Activated naive CD8-positive, alpha-beta T cell treated with anti-CD3 and anti-CD28 coated beads, Interleukin-2, amount 10 ng/mL, durations not matched to agents 7 days and 5 days (primary cell): ENCODE results near the gene TNPO3. TPM values are rescaled to one million over a fixed set of nuclear protein-coding genes. Genes with fewer than 3 reads are reported as not detected.
"Not testable (repeated sequence)": the region's sequence is repeated elsewhere in the genome, so short reads cannot be mapped to it uniquely, and the experiment has no call there.

Experiments
- ATAC-seq: fragments of 150-1000 bp; cut with Tn5 transposase; one replicate; pipeline ENCODE4 v1.10.0; 2021; ENCODE audit warnings: low read depth, moderate library complexity
- POLR2A ChIA-PET: fragments of 350-600 bp; sonication (Branson Sonifier 250); formaldehyde crosslinking; loops from one replicate; lab custom pipeline; 2021; ENCODE audit warnings: antibody characterized with exemption; lab: Charles Lee
- DNase-seq: peaks from one replicate; pipeline ENCODE4 v3.0.0; 2021
- H3K27ac Mint-ChIP-seq: one replicate; pipeline ENCODE4 v1.8.0; 2022; ENCODE audit warnings: mild to moderate bottlenecking, mixed read lengths
- H3K27me3 Mint-ChIP-seq: one replicate; pipeline ENCODE4 v1.8.0; 2022; ENCODE audit warnings: mild to moderate bottlenecking, moderate library complexity, mixed read lengths
- H3K36me3 Mint-ChIP-seq: one replicate; pipeline ENCODE4 v1.8.0; 2021; ENCODE audit warnings: mild to moderate bottlenecking, mixed read lengths
- H3K4me1 Mint-ChIP-seq: one replicate; pipeline ENCODE4 v1.8.0; 2021; ENCODE audit warnings: mixed read lengths
- H3K4me3 Mint-ChIP-seq: one replicate; pipeline ENCODE4 v1.8.0; 2022; ENCODE audit warnings: mild to moderate bottlenecking, moderate library complexity, mixed read lengths
- H3K9me3 Mint-ChIP-seq: one replicate; pipeline ENCODE4 v1.8.0; 2021; ENCODE audit warnings: mixed read lengths
- total RNA-seq, 2 experiments: library from RNA; stranded (reverse); gene quantifications; one replicate each; pipeline ENCODE4 v1.2.3, GENCODE V29; 2021

TNPO3 gene
- total RNA-seq, 2 experiments from 2014 or later = 43.0 to 43.9 TPM

- Mint-ChIP-seq H3K27ac (no peak overlapping the region), H3K9me3 (no peaks in the 10 kb centered on the region), H3K4me3 (no peak overlapping the region), H3K27me3 (no peaks in the 10 kb centered on the region), H3K4me1 (peaks cover 16% of the 10 kb centered on the region), H3K36me3 (no peaks in the 10 kb centered on the region)
- DNase-seq (no peak), ATAC-seq (no peak)
- POLR2A ChIA-PET = no interaction called here
Observed at GRCh38 chr7:128944487-128945236, 110.2 kb downstream of the TNPO3 start.

- ATAC-seq, H3K4me3 Mint-ChIP-seq, POLR2A ChIA-PET, H3K36me3 Mint-ChIP-seq, H3K27me3 Mint-ChIP-seq, H3K9me3 Mint-ChIP-seq, H3K27ac Mint-ChIP-seq, DNase-seq: not testable (repeated sequence)
- H3K4me1 Mint-ChIP-seq = peaks cover 20% of the 10 kb centered on the region
Observed at GRCh38 chr7:128943251-128943650, 111.7 kb downstream of the TNPO3 start.

- Mint-ChIP-seq H3K27me3 (peaks cover 8% of the 10 kb centered on the region), H3K36me3 (no peaks in the 10 kb centered on the region), H3K9me3 (no peaks in the 10 kb centered on the region), H3K27ac (no peak overlapping the region), H3K4me1 (peaks cover 24% of the 10 kb centered on the region), H3K4me3 (no peak overlapping the region)
- DNase-seq = no peak
- no peak for ATAC-seq
- POLR2A ChIA-PET = no interaction called here
Observed at GRCh38 chr7:128941946-128942526, 112.9 kb downstream of the TNPO3 start.

- POLR2A ChIA-PET = interaction anchor here (0.6 kb wide), 1 partner anchor 149 kb away, joined by 3 read pairs; no protein-coding TSS in a partner anchor
Observed at GRCh38 chr7:128941323-128941890, 113.5 kb downstream of the TNPO3 start.

GRCh38 chr7:128940494-128941322, 114.2 kb downstream of the TNPO3 start:
- POLR2A ChIA-PET = interaction anchor here (0.6 to 1.3 kb wide), 2 partner anchors 11 to 150 kb away, joined by 3 read pairs; no protein-coding TSS in a partner anchor
- peaks cover 20% of the 10 kb centered on the region for H3K27me3 Mint-ChIP-seq
- peaks cover 26% of the 10 kb centered on the region for H3K4me1 Mint-ChIP-seq
- H3K4me3 Mint-ChIP-seq = peak overlapping the region; percentile 60
- peak overlapping the region; percentile 74 for H3K27ac Mint-ChIP-seq
- peak; percentile 55 for DNase-seq
- peak; percentile 58 for ATAC-seq
- no peaks in the 10 kb centered on the region for H3K9me3 Mint-ChIP-seq
- H3K36me3 Mint-ChIP-seq = no peaks in the 10 kb centered on the region

More at GRCh38 chr7:128941323-128941890, 113.5 kb downstream of the TNPO3 start:
- H3K4me3 Mint-ChIP-seq = peak overlapping the region; percentile 60
- ATAC-seq (no peak), DNase-seq (no peak)
- peaks cover 26% of the 10 kb centered on the region for H3K4me1 Mint-ChIP-seq
- no peaks in the 10 kb centered on the region for H3K36me3 Mint-ChIP-seq
- no peaks in the 10 kb centered on the region for H3K9me3 Mint-ChIP-seq
- peak overlapping the region; percentile 74 for H3K27ac Mint-ChIP-seq
- H3K27me3 Mint-ChIP-seq = peaks cover 13% of the 10 kb centered on the region

GRCh38 chr7:128939861-128940410, 115.0 kb downstream of the TNPO3 start:
- Mint-ChIP-seq H3K4me3 (peak overlapping the region; percentile 87), H3K27me3 (peaks cover 24% of the 10 kb centered on the region), H3K4me1 (peaks cover 26% of the 10 kb centered on the region), H3K9me3 (no peaks in the 10 kb centered on the region), H3K27ac (peak overlapping the region; percentile 74), H3K36me3 (no peaks in the 10 kb centered on the region)
- ATAC-seq (no peak), DNase-seq (no peak)
- POLR2A ChIA-PET = interaction anchor here (1.3 to 1.5 kb wide), 2 partner anchors 10 to 115 kb away, joined by 3 to 4 read pairs; partner anchors contain the start of gene TNPO3

GRCh38 chr7:128939075-128939860, 115.6 kb downstream of the TNPO3 start:
- ATAC-seq = peak; percentile 3
- POLR2A ChIA-PET = interaction anchor here (1.3 to 1.5 kb wide), 2 partner anchors 9 to 116 kb away, joined by 3 to 4 read pairs; partner anchors contain the start of gene TNPO3
- H3K4me3 Mint-ChIP-seq = peak overlapping the region; percentile 87
- H3K4me1 Mint-ChIP-seq = peaks cover 26% of the 10 kb centered on the region
- H3K27ac Mint-ChIP-seq = peak overlapping the region; percentile 74
- H3K9me3 Mint-ChIP-seq = no peaks in the 10 kb centered on the region
- no peaks in the 10 kb centered on the region for H3K36me3 Mint-ChIP-seq
- peaks cover 24% of the 10 kb centered on the region for H3K27me3 Mint-ChIP-seq
- no peak for DNase-seq

- Mint-ChIP-seq H3K27ac (peak overlapping the region; percentile 81), H3K27me3 (peaks cover 24% of the 10 kb centered on the region), H3K4me3 (peak overlapping the region; percentile 87), H3K9me3 (no peaks in the 10 kb centered on the region), H3K4me1 (peaks cover 28% of the 10 kb centered on the region), H3K36me3 (no peaks in the 10 kb centered on the region)
- ATAC-seq (peak; percentile 5), DNase-seq (no peak)
- POLR2A ChIA-PET = interaction anchor here (1.5 kb wide), 1 partner anchor 116 kb away, joined by 4 read pairs; the partner anchor contains the start of gene TNPO3
Observed at GRCh38 chr7:128938544-128939074, 116.3 kb downstream of the TNPO3 start.

GRCh38 chr7:128937647-128938543, 117.0 kb downstream of the TNPO3 start, which contains the start of gene IRF5:
IRF5 (plus strand) TSS chr7:128937927; CDS start chr7:128942082, 4,155 bp downstream.
- ATAC-seq = peak; percentile 30

GRCh38 chr7:128937271-128937646, 117.7 kb downstream of the TNPO3 start:
- peak overlapping the region; percentile 31 for H3K27ac Mint-ChIP-seq
- H3K4me1 Mint-ChIP-seq = peaks cover 34% of the 10 kb centered on the region

More at GRCh38 chr7:128937647-128938543, 117.0 kb downstream of the TNPO3 start, which contains the start of gene IRF5:
- peak; percentile 64 for DNase-seq
- Mint-ChIP-seq H3K27ac (peak within 1 kb of the TSS; percentile 81), H3K4me1 (peaks cover 34% of the 10 kb centered on the region), H3K9me3 (no peaks in the 10 kb centered on the region), H3K36me3 (no peaks in the 10 kb centered on the region), H3K4me3 (peak within 1 kb of the TSS; percentile 87), H3K27me3 (peaks cover 24% of the 10 kb centered on the region)
- POLR2A ChIA-PET = no interaction called here

GRCh38 chr7:128936798-128937197, 118.1 kb downstream of the TNPO3 start:
- DNase-seq = no peak
- Mint-ChIP-seq H3K4me3 (peak overlapping the region; percentile 68), H3K4me1 (peaks cover 34% of the 10 kb centered on the region), H3K27ac (peak overlapping the region; percentile 31), H3K36me3 (peaks cover 2% of the 10 kb centered on the region), H3K9me3 (no peaks in the 10 kb centered on the region), H3K27me3 (peaks cover 24% of the 10 kb centered on the region)
- no peak for ATAC-seq
- POLR2A ChIA-PET = no interaction called here

More at GRCh38 chr7:128937271-128937646, 117.7 kb downstream of the TNPO3 start:
- DNase-seq = no peak
- ATAC-seq = no peak
- Mint-ChIP-seq H3K9me3 (no peaks in the 10 kb centered on the region), H3K36me3 (peaks cover 2% of the 10 kb centered on the region), H3K4me3 (peak overlapping the region; percentile 68), H3K27me3 (peaks cover 24% of the 10 kb centered on the region)
- POLR2A ChIA-PET = no interaction called here
